Activated gamma-delta T cell treated with anti-CD3 and anti-CD28 coated beads, Interleukin-2, amount 50 U/mL, for 16 hours (primary cell): ENCODE data around the gene PIK3R1.
A peak's percentile ranks its signal among the peaks of the same experiment; 100 is the strongest.
"Not testable (repeated sequence)": the region's sequence is repeated elsewhere in the genome, so short reads cannot be mapped to it uniquely, and the experiment has no call there.

Experiments
- DNase-seq: peaks from one replicate; pipeline ENCODE4 v3.0.0-alpha.2; 2020; ENCODE audit warnings: low read depth

Gene PIK3R1

DNA sequence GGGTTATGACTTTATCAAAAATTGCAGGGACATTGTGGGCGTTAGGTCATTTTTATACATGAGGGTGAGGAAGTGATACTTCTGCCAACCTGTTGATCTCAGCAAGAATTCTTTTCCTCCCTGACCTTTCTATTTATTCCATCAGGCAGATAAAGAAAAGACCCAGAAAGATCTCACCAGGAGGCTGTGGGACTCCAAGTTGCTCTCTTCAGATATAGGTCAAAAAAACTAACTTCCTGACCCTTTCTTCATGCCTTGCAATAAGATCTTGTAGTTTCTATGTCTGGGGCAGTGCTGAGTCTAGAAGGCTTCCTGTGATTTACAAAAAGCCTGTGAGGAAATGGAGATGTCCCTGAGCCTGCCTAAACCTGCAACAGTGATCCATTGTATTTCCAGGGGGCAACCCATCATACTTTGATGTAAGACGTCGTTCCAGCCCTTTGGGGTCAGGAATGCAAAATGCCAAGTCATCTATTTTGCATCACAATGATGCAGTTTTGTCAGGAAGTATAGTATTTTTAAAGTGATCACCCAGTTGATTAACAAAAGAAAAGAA, 22.0 kb upstream of the PIK3R1 start:
- no peak for DNase-seq

- DNase-seq, result no peak
Observed at GRCh38 chr5:68194386-68194785, 21.2 kb upstream of the PIK3R1 start.

DNA sequence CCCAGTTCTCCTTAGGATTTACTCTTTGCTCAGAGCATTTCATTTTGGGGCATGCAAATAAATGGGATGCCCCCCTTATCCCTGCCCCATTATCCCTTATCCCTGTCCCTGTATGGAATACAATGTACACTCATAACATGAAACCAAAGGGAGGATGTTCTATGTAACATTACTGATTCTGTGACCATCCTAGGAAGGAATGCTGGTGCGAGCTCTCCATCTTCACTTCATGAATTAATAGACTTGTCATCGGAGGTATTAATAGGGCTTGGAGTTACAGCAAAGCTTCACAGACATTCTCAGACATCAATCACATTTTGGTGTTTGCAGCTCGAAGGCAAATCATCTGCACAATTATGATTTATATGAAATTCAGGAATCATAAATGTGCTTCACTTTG, 20.4 kb upstream of the PIK3R1 start:
- DNase-seq, result no peak

GRCh38 chr5:68196876-68197275, 18.7 kb upstream of the PIK3R1 start:
- no peak for DNase-seq

DNA sequence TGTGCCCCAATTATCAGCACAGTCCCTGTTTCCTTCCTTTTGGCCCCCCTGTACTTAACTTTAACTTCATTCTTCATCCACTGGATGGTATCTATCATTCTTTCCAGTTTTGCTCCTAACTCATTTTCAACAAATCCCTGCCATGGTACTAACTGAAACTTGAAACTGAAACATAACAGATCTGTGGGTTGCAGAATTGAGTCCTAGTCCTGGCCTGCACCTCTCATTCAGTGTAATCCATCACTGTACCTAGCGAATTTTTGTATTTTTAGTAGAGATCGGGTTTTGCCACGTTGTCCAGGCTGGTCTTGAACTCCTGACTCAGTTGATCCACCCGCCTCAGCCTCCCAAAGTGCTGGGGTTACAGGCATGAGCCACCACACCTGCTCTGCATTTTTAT, 15.3 kb upstream of the PIK3R1 start:
- DNase-seq, result no peak

DNA sequence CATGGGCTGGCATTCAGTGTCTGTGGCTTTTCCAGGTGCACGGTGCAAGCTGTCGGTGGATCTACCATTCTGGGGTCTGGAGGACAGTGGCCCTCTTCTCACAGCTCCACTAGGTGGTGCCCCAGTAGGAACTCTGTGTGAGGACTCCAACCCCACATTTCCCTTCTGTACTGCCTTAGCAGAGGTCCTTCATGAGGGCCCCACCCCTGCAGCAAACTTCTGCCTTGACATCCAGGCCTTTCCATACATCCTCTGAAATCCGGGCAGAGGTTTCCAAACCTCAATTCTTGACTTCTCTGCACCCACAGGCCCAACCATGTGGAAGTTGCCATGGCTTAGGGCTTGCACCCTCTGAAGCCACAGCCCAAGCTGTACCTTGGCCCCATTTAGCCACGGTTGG, 4.9 kb upstream of the PIK3R1 start:
- DNase-seq, result not testable (repeated sequence)

DNA sequence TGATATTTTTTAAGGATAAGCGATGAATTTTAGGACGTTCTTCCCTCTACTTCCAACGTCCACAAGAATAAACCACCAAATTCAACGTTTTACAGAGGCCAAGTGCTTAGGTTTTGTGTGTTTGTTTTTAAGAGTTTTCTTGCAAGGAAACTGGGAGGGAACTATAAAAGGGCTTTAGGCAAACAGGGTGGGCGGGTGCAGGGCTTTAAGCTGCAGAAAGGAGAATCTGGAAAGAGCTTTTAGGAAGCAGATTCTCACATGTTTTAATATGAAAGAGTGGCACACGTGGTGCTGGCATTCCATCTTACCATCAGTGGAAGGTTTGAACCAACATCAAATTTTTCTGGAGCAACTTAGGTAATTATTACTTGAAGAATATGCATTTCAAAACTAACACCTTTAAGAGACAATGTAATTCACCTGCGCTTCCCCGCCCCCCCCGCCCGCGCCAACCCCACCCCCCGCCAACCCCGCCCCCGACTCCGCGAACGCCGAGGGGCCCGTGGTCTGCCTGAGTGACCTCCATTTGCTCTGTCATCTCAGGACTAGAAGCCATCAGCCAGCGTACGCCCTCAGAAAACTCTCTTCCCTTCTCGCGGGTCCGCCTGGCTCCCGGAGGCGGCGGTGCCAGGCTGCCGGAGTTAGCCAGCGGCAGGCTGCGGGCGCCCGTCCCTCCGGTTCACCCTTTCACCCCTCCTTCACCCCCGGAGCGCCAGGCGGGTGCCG, 911 bp upstream of the PIK3R1 start:
- DNase-seq, result no peak

DNA sequence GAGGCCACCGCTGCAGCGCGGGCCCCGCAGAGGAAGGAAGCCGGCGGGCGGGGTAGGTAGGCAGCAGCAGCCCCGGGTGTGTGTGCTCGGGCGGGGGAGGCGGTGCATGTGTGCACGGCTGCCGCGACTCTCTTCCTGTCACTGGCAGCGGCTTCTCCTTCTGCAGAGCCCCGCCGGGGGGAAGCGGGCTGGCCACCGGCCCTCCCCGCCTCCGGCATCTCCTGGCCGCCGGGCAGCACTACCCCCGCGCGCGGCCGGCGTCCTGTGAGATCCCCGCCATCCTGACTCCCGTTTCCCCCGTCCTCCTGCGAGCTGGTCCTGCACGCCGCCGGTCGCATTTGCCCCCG, 315 bp downstream of the PIK3R1 start:
- DNase-seq, result no peak

- DNase-seq, result peak; percentile 34
Observed at GRCh38 chr5:68216245-68217046, 890 bp downstream of the PIK3R1 start.

DNA sequence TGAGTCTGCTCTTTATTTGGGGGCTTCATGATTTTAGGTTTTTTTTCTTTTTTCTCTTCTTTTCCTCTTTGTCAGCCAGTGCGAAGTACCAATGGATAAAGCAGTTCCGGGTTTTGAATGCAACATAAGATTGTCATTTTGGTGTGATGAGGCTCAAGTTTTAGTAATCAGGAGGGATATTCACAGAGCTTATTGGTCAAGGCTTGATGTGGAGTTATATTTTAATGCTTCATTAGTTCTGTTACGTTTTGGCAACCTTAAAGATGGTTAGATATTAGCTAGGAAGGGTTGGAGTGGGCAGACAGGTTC, 1.4 kb downstream of the PIK3R1 start:
- no peak for DNase-seq

- no peak for DNase-seq
Observed at GRCh38 chr5:68217528-68217927, 2.0 kb downstream of the PIK3R1 start.

DNA sequence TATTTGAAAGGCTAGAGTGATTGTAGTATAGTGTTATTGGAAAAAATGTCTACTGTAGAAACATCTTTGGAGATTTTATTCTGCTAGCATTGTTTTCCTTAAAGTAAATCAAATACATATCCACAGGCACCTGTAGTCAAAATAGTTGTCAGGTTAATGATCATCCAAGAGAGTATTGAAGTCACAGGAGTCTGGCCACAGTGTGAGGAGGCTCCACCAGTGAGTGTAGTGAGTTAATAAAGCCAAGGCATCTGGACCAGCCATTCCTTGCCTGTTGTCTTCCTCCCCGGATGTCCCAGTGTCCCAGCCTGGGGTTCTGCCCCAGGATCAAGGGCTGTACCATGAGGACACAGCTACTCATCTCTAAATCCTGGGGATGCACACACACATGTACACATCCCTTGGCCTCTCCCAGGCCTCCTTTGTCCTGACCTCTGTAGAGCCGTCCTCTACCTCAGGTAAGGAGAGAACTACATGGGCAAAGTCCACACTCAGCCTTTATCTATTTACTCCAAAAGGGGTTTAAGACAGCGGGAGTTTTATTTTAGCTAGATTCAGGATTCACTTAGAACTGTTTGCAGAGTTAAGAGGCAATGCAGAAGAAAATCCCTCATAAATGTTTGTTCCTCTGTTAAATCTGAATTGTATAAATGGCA, 3.7 kb downstream of the PIK3R1 start:
- no peak for DNase-seq

GRCh38 chr5:68220260-68220659, 4.7 kb downstream of the PIK3R1 start:
- DNase-seq, result no peak

DNA sequence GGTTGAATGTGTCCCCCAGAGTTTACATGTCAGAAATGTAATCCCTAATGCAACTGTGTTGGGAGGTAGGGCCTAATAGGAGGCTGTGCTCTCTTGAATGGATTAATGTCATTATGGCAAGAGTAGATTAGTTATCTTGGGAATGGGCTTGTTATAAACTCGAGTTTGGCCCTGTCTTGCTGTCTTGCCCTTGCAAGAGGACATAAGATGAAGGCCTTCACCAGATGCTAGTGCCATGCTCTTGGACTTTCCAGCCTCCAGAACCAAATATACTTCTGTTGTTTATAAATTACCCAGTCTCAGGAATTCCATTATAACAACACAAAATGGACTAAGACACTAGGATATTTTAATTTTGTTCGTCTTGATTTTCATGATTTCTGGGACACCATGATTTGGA, 5.4 kb downstream of the PIK3R1 start:
- no peak for DNase-seq

DNA sequence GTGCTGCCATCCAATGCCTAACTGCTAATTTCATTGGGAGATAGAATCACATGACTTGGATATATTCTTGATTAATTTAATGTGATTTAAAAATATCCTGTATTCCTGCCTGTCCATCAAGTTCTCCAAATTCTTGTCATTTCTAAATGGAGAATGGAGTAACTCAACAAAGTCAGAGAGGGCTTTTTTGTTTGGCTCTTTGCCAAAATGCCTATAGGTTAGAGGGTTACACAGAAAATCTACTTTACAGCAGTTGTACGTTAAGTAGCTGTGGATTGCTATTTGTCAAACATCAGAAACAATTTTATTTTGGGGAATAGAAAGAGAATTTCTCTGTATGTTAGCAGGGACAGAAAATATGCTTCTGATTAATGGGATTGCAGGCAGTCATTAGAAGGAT, 5.9 kb downstream of the PIK3R1 start:
- no peak for DNase-seq

DNA sequence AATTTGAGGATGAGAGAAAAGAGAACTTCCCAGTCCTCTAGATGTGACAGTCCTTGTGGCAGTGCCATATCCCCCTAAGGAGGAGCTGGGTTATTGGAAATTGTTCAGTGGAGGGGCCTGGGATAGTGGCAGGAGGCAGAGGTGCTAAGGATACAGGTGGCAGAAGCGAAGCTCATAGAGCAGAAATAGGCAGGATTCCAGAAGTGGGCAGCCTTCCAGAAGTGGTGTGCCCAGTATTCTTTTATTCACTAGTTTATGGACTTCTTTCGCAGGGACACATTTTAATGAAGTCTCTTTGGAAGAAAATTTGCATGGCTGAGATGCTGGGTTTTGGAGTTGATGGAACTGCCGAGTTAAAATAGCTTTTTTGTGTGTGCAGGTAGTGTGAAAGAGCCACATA, 6.8 kb downstream of the PIK3R1 start:
- no peak for DNase-seq

DNA sequence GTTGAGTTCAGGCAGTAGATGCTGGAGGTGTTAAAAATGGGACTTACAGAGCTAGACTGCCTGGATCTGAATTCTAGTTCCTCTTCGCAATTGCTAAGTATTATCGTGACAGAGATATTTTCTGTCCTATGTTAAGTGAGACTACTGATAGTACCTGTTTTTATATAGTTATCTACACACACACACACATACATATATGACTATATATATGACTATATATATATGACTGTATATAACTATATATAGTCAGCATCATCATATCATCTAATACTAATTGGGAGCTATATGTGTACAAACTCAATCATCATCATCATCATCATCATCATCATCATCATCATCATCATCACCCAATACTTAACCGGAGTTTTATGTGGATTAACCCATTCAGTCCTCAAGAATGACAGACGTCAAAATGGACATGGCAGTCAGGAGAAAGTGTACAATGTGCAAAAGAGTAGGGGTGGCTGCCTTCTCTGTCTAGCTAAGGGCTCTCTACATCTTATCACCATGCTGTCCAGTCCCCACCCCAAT, 7.3 kb downstream of the PIK3R1 start:
- DNase-seq, result no peak

DNA sequence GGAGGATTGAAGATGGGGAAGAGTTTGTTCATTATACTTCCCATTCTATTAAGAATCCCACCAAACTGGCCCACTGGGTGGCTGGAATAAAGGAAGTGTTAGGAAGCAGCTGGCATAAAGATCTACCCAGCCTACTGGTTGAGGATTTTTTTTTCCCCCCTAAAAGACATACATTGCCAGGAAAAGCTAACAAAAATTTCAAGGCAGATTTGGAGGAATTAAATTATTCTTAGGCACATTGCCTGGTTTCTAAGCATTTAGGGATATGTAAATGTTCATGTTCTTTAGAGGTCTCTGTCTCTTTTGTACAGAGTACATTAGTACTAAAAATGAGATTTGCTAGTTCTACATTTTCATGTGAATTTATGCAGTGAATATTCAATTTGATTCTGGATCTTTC, 8.3 kb downstream of the PIK3R1 start:
- no peak for DNase-seq

DNA sequence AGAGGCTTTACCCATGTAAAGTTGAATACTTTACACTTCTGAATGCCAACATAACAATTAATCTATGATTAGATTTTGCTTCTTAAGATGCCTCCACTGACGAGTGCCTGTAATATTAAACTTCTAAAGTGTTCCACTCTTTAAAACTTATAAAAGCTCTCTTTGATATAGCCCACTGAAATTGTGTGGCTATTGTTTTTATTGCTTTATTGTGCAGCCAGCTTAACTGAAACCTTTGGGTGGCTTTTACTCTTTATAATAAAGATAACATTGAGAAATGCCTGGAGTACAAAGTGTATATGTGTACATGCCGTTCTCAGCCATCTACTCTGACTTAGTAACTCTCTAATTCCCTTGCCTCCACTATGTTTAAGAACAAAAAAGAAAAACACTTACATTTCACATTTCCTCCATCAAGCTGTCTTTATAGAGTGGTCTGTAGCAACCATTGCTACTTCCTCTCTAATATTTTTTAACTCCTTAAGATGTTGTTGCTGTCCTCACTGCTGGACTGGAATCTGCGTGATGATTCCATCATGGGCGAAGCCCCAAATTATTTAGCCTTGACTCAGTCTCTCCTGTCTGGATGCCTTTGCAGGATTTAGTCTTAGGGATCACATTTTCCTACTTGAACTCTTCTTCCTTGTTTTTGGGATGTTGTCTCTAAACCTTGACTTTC, 9.1 kb downstream of the PIK3R1 start:
- DNase-seq, result no peak

DNA sequence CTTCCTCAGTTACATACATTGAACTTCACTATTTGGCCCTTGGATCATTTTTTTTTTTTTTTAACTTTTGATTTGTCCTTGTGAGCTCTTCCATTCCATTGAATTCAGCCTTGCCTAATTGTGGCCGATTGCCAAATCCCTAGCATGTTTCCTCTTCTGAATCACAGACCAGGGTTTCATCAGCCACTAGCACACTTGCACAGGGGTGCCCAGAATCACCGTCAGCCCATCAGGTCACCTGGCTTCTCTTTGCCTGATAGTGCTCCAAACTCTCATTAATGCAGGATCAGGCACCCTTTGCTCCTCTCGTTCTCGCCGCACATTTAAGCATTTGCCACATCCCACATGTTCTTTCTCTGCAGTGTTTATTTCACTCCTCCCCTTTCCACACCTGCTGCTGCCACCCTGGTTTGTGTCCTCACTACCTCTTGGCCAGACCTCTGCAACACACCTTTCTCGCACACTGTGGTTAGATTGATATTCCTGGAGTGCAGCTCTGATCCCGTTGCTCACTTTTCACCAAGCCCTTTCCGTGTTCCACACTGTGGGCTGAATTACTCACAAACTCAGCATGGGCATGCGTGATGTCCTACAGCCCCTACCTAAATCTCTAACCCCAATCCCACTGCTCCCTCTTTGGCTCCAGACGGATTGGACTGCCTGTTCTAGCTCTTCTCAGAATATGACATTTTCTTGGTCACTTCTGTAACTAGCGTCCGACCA, 9.8 kb downstream of the PIK3R1 start:
- no peak for DNase-seq

DNA sequence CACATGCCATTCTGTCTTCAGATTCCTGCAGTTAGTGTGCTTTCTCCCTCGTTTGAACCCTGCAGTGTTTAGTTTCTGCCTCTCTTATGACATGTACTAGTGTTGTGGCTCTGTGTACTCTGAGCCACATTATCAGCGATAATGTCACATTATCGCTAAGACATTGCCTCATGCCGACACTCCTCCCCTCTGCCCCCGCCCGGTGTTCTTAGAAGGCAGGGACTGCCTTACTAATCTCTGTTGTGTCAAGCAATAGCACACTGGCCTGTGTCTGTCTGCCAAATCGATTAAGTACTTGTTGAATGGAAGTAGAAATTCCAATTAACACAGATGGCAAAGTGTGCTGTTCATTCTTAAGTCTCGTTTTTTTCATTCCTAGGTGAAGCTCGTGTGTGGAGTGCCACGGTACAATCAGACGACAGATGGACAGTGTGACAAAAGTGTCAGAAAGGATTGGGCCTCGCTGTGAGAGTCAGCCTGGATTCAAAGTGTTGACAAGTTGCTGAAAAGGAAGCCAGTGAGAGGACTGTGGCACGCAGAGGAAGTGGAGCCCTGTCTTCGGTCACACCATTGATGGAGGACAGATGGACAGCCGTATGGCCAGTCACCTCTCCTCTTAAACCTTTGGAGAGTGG, 10.5 kb downstream of the PIK3R1 start:
- no peak for DNase-seq
